Astrocyte (in vitro differentiated cells and primary cell): ENCODE results near the gene ASGR2.

Experiments used
- EZH2 ChIP-seq: IDR thresholded peaks from 2 replicates; pipeline ENCODE4 v1.6.1; 2012; ENCODE audit warnings: mild to moderate bottlenecking, low read length, inconsistent platforms; ENCODE audit not compliant: insufficient read depth
- TF ChIP-seq, protein P1 (sequence below): IDR thresholded peaks from 2 replicates; pipeline ENCODE4 v1.5.1; 2011; ENCODE audit warnings: low read depth, mild to moderate bottlenecking, inconsistent platforms, low read length, moderate library complexity; ENCODE audit not compliant: insufficient read depth

GRCh38 chr17:7129311-7129710 lies 14.7 kb upstream of the ASGR2 start:
- TF ChIP-seq, protein P1, sequence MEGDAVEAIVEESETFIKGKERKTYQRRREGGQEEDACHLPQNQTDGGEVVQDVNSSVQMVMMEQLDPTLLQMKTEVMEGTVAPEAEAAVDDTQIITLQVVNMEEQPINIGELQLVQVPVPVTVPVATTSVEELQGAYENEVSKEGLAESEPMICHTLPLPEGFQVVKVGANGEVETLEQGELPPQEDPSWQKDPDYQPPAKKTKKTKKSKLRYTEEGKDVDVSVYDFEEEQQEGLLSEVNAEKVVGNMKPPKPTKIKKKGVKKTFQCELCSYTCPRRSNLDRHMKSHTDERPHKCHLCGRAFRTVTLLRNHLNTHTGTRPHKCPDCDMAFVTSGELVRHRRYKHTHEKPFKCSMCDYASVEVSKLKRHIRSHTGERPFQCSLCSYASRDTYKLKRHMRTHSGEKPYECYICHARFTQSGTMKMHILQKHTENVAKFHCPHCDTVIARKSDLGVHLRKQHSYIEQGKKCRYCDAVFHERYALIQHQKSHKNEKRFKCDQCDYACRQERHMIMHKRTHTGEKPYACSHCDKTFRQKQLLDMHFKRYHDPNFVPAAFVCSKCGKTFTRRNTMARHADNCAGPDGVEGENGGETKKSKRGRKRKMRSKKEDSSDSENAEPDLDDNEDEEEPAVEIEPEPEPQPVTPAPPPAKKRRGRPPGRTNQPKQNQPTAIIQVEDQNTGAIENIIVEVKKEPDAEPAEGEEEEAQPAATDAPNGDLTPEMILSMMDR, result no peak
- no peak for TF ChIP-seq EZH2
